Measurements from ENCODE around the gene GALNTL6. TPM values are rescaled to one million over a fixed set of nuclear protein-coding genes. Genes with fewer than 3 reads are reported as not detected.

The GALNTL6 gene
- total and polyA plus RNA-seq, 7 experiments from 2014 or later: not detected

GRCh38 chr4:172996571-172997216, 1183.5 kb downstream of the GALNTL6 start:
- no peaks in the 10 kb centered on the region for H3K36me3 ChIP-seq (ENCODE audit: control insufficient read depth in 2 of 3, insufficient read depth in 3 of 3, low read length in 3 of 3)
- no peaks in the 10 kb centered on the region for H3K4me1 ChIP-seq (ENCODE audit: control insufficient read depth in 2 of 2, insufficient read depth in 2 of 2, low read length in 2 of 2)
- CTCF ChIA-PET: no interaction called here
- intact Hi-C loops (cut with micrococcal nuclease): no loop called here
- no peaks in the 10 kb centered on the region for H3K27me3 ChIP-seq (ENCODE audit: control insufficient read depth in 2 of 2, insufficient read depth in 2 of 2, low read length in 2 of 2)
- Mint-ChIP-seq H3K9me3 (no peaks in the 10 kb centered on the region), H3K27me3 (peaks cover 7 to 24% (median 9%) of the 10 kb centered on the region in 5 donors), H3K27ac (no peak overlapping the region), H3K4me1 (no peaks in the 10 kb centered on the region), H3K4me3 (no peak overlapping the region), H3K36me3 (no peaks in the 10 kb centered on the region)
- DNase-seq (no peak), ATAC-seq (no peak)
- H3K27ac ChIP-seq (ENCODE audit: low read depth, low read length): no peak overlapping the region
- no peak overlapping the region for H3K4me3 ChIP-seq (ENCODE audit: low read length)
- POLR2A ChIA-PET: no interaction called here
- no peaks in the 10 kb centered on the region for H3K9me3 ChIP-seq (ENCODE audit: control insufficient read depth in 2 of 3, low read length in 3 of 3)

GRCh38 chr4:172997217-172997609, 1184.0 kb downstream of the GALNTL6 start:
- intact Hi-C loops (cut with micrococcal nuclease): no loop called here
- Histone ChIP-seq H3K27me3 (ENCODE audit: control insufficient read depth in 2 of 2, insufficient read depth in 2 of 2, low read length in 2 of 2) (no peaks in the 10 kb centered on the region), H3K27ac (ENCODE audit: low read depth, low read length) (no peak overlapping the region), H3K9me3 (ENCODE audit: control insufficient read depth in 2 of 3, low read length in 3 of 3) (no peaks in the 10 kb centered on the region), H3K4me3 (ENCODE audit: low read length) (no peak overlapping the region), H3K4me1 (ENCODE audit: control insufficient read depth in 2 of 2, insufficient read depth in 2 of 2, low read length in 2 of 2) (no peaks in the 10 kb centered on the region), H3K36me3 (ENCODE audit: control insufficient read depth in 2 of 3, insufficient read depth in 3 of 3, low read length in 3 of 3) (no peaks in the 10 kb centered on the region)
- H3K9me3 Mint-ChIP-seq: no peaks in the 10 kb centered on the region
- ChIA-PET POLR2A (no interaction called here), CTCF (no interaction called here)
- H3K27me3 Mint-ChIP-seq: peaks cover 7 to 24% (median 9%) of the 10 kb centered on the region in 5 donors
- no peak overlapping the region for H3K4me3 Mint-ChIP-seq
- no peak overlapping the region for H3K27ac Mint-ChIP-seq
- no peak for ATAC-seq
- no peaks in the 10 kb centered on the region for H3K36me3 Mint-ChIP-seq
- no peak for DNase-seq
- no peaks in the 10 kb centered on the region for H3K4me1 Mint-ChIP-seq

DNA sequence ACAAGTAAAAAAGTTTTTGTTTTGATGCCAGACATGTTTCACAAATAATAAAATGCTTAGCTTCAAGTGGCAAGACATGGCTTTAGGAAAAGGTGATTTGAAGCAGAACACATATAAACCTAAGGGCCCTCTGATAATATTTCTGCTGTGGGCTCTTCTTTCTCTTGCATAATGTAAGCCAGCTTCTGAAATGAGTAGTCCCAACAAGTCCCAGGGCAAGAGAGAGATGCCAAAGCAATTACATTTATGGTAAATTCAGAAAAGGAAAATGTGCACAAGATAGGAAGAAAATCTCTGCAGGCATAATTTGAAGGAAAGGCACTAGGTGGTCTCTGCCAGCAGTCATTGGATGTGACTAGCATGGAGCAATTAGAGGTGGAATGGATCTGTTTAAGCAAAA, 1184.7 kb downstream of the GALNTL6 start:
- Mint-ChIP-seq H3K4me3 (no peak overlapping the region), H3K4me1 (no peaks in the 10 kb centered on the region), H3K9me3 (no peaks in the 10 kb centered on the region), H3K27me3 (peaks cover 5 to 24% (median 9%) of the 10 kb centered on the region in 5 donors), H3K36me3 (no peaks in the 10 kb centered on the region), H3K27ac (no peak overlapping the region)
- DNase-seq (no peak), ATAC-seq (no peak)
- H3K9me3 ChIP-seq (ENCODE audit: control insufficient read depth in 2 of 3, low read length in 3 of 3): no peaks in the 10 kb centered on the region
- no peaks in the 10 kb centered on the region for H3K36me3 ChIP-seq (ENCODE audit: control insufficient read depth in 2 of 3, insufficient read depth in 3 of 3, low read length in 3 of 3)
- intact Hi-C loops (cut with micrococcal nuclease): no loop called here
- POLR2A ChIA-PET: no interaction called here
- H3K4me1 ChIP-seq (ENCODE audit: control insufficient read depth in 2 of 2, insufficient read depth in 2 of 2, low read length in 2 of 2): no peaks in the 10 kb centered on the region
- H3K27me3 ChIP-seq (ENCODE audit: control insufficient read depth in 2 of 2, insufficient read depth in 2 of 2, low read length in 2 of 2): no peaks in the 10 kb centered on the region
- H3K4me3 ChIP-seq (ENCODE audit: low read length): no peak overlapping the region
- H3K27ac ChIP-seq (ENCODE audit: low read depth, low read length): no peak overlapping the region
- CTCF ChIA-PET: no interaction called here

DNA sequence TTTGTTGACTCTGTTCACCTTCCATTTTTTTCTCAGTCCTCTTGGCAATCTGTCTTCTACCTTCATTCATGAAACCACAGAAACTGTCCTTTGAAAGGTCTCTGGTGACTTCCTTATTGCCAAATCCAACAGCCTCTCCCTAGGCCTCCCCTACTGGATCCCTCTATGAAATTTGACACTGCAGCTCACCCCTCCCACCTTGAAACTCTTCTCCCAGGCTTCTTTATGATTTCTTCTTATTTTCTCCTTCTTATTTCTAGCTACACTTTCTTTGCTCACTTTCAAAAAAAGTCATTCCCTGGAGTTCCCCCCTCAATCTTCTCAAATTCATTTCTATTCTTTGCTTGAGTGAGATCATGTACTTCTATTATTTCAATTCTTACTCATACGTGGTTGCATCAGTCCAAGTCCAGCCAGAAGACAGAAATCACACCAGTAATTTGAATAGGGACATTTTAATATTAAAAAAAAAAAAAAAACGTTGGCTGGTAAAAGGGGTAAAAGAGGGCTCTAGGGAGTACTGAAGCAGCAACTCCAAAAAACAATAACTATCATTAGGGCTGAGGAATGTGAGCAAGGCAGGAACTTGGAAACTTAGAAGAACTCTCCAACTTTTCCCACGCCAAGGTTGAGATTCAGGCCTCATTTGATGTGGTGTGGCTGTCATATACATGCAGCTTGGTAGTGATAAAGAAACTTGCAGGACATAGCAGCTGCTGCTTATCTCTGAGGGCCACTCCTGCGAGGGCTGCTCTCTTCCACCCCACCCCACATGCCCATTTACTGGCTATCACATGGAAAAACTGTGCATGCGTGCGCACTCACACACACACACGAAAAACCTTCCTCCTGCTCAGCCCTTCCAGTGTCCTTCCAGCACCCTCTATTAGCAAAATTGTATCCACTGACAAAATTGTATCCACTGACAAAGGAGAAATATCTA, 1185.6 kb downstream of the GALNTL6 start:
- no peaks in the 10 kb centered on the region for H3K4me1 ChIP-seq (ENCODE audit: control insufficient read depth in 2 of 2, insufficient read depth in 2 of 2, low read length in 2 of 2)
- H3K27ac ChIP-seq (ENCODE audit: low read depth, low read length): no peak overlapping the region
- no peaks in the 10 kb centered on the region for H3K27me3 ChIP-seq (ENCODE audit: control insufficient read depth in 2 of 2, insufficient read depth in 2 of 2, low read length in 2 of 2)
- no peaks in the 10 kb centered on the region for H3K36me3 ChIP-seq (ENCODE audit: control insufficient read depth in 2 of 3, insufficient read depth in 3 of 3, low read length in 3 of 3)
- H3K4me3 ChIP-seq (ENCODE audit: low read length): no peak overlapping the region
- intact Hi-C loops (cut with micrococcal nuclease): no loop called here
- Mint-ChIP-seq H3K4me1 (no peaks in the 10 kb centered on the region), H3K4me3 (no peak overlapping the region), H3K9me3 (no peaks in the 10 kb centered on the region), H3K27ac (no peak overlapping the region), H3K36me3 (no peaks in the 10 kb centered on the region), H3K27me3 (peaks cover 5 to 24% (median 9%) of the 10 kb centered on the region in 5 donors)
- POLR2A ChIA-PET: no interaction called here
- ATAC-seq: no peak
- CTCF ChIA-PET: no interaction called here
- DNase-seq: no peak
- H3K9me3 ChIP-seq (ENCODE audit: control insufficient read depth in 2 of 3, low read length in 3 of 3): no peaks in the 10 kb centered on the region

DNA sequence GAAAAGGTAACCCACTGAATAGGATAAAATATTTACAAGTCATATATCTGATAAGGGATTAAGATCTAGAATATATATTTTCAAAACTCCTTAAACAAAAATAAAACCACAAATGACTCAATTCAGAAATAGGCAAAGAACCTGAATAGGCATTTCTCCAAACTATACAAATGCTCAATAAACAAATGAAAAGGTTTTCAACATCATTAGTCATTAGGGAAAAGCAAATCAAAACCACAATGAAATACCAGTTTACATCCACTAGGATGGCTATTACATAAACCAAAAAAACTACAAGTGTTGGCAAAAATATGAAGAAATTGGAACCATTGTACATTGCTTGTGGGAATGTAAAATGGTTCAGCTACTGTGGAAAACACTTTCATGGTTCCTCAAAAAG, 1188.4 kb downstream of the GALNTL6 start:
- H3K9me3 Mint-ChIP-seq: no peaks in the 10 kb centered on the region
- no peaks in the 10 kb centered on the region for H3K9me3 ChIP-seq (ENCODE audit: control insufficient read depth in 2 of 3, low read length in 3 of 3)
- no peak overlapping the region for H3K27ac ChIP-seq (ENCODE audit: low read depth, low read length)
- H3K27me3 ChIP-seq (ENCODE audit: control insufficient read depth in 2 of 2, insufficient read depth in 2 of 2, low read length in 2 of 2): no peaks in the 10 kb centered on the region
- DNase-seq: no peak
- no peak for ATAC-seq
- H3K4me1 ChIP-seq (ENCODE audit: control insufficient read depth in 2 of 2, insufficient read depth in 2 of 2, low read length in 2 of 2): no peaks in the 10 kb centered on the region
- H3K4me3 ChIP-seq (ENCODE audit: low read length): no peak overlapping the region
- POLR2A ChIA-PET: no interaction called here
- H3K36me3 Mint-ChIP-seq: no peaks in the 10 kb centered on the region
- CTCF ChIA-PET: no interaction called here
- no peak overlapping the region for H3K27ac Mint-ChIP-seq
- no peak overlapping the region for H3K4me3 Mint-ChIP-seq
- intact Hi-C loops (cut with micrococcal nuclease): no loop called here
- no peaks in the 10 kb centered on the region for H3K36me3 ChIP-seq (ENCODE audit: control insufficient read depth in 2 of 3, insufficient read depth in 3 of 3, low read length in 3 of 3)
- H3K27me3 Mint-ChIP-seq: peaks cover 5 to 24% (median 7%) of the 10 kb centered on the region in 5 donors
- no peaks in the 10 kb centered on the region for H3K4me1 Mint-ChIP-seq

- CTCF ChIA-PET: interaction anchor here (1.7 kb wide), 1 partner anchor 11 kb away, joined by 4 read pairs; no protein-coding TSS in a partner anchor
- Histone ChIP-seq H3K9me3 (ENCODE audit: control insufficient read depth in 2 of 3, low read length in 3 of 3) (no peaks in the 10 kb centered on the region), H3K4me1 (ENCODE audit: control insufficient read depth in 2 of 2, insufficient read depth in 2 of 2, low read length in 2 of 2) (no peaks in the 10 kb centered on the region), H3K36me3 (ENCODE audit: control insufficient read depth in 2 of 3, insufficient read depth in 3 of 3, low read length in 3 of 3) (no peaks in the 10 kb centered on the region), H3K4me3 (ENCODE audit: low read length) (no peak overlapping the region), H3K27ac (ENCODE audit: low read depth, low read length) (no peak overlapping the region), H3K27me3 (ENCODE audit: control insufficient read depth in 2 of 2, insufficient read depth in 2 of 2, low read length in 2 of 2) (no peaks in the 10 kb centered on the region)
- H3K27ac Mint-ChIP-seq: peak overlapping the region in 1 of 9 donors; percentile 32
- H3K36me3 Mint-ChIP-seq: no peaks in the 10 kb centered on the region
- peaks cover 5 to 15% (median 7%) of the 10 kb centered on the region in 5 donors for H3K27me3 Mint-ChIP-seq
- H3K4me1 Mint-ChIP-seq: no peaks in the 10 kb centered on the region
- intact Hi-C loops (cut with micrococcal nuclease): no loop called here
- H3K4me3 Mint-ChIP-seq: no peak overlapping the region
- ATAC-seq (peak; percentile 44), DNase-seq (no peak)
- POLR2A ChIA-PET: no interaction called here
- H3K9me3 Mint-ChIP-seq: no peaks in the 10 kb centered on the region
These were observed 1189.8 kb downstream of the GALNTL6 start for GRCh38 chr4:173002830-173003561.

All from naive thymus-derived CD4-positive, alpha-beta T cell (primary cell).